ENCODE results near the gene ZC3H18. TPM values are rescaled to one million over a fixed set of nuclear protein-coding genes. Genes with fewer than 3 reads are reported as not detected.
"Not testable (repeated sequence)": the region's sequence is repeated elsewhere in the genome, so short reads cannot be mapped to it uniquely, and the experiment has no call there.

ZC3H18 gene
- total RNA-seq, 1 donor from 2014 or later, result 23.9 TPM

DNA sequence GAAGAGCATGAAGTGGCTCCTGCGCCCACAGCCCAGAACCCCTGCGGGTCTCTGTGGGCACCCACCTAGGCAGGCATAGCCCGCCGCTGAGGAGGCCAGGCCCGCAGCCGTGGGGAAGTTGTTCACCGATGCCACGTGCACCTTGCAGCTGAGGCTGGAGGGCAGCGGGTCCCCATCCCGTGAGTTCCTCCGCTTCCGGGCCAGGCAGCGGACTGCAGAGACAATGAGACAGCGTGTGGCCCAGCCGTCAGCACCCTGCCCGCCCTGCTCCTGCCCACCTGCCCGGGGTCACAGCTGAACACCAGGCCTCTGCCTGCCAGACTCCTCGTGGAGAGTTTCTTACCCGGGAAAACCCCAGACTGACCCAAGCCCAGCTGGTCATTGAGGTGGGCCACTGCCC is 87.2 kb downstream of the ZC3H18 start:
- intact Hi-C loops (cut with micrococcal nuclease), result no loop called here
- ATAC-seq (no peak), DNase-seq (no peak)

GRCh38 chr16:88658714-88659113 is 88.5 kb downstream of the ZC3H18 start:
- intact Hi-C loops (cut with micrococcal nuclease), result no loop called here
- no peak for ATAC-seq
- DNase-seq, result no peak

DNA sequence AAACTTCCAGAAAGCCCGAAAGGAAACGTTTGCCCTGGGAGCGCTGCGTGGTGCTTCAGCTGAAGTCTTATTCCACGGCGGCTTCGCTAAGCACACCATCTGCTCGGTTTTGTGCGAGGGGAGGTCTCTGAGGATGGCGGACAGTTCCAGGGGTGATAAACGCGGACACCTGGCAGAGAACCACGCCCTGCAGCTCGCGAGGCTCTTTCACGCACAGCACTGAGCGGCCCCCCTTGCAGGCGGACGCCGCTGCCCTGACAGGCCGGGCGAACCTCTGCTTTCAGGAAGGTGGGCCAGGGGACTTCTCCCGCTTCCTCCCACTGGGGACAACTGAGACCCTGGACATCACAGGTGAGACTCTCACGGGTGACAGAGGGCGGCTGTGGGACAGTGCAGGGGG is 89.0 kb downstream of the ZC3H18 start:
- intact Hi-C loops (cut with micrococcal nuclease), result no loop called here
- DNase-seq (no peak), ATAC-seq (no peak)

- no peak for ATAC-seq
- no peak for DNase-seq
- intact Hi-C loops (cut with micrococcal nuclease), result no loop called here
Observed at GRCh38 chr16:88661468-88661867, 91.3 kb downstream of the ZC3H18 start.

- no peak for DNase-seq
- intact Hi-C loops (cut with micrococcal nuclease), result no loop called here
- ATAC-seq, result no peak
Observed at GRCh38 chr16:88662222-88662842, 92.1 kb downstream of the ZC3H18 start.

DNA sequence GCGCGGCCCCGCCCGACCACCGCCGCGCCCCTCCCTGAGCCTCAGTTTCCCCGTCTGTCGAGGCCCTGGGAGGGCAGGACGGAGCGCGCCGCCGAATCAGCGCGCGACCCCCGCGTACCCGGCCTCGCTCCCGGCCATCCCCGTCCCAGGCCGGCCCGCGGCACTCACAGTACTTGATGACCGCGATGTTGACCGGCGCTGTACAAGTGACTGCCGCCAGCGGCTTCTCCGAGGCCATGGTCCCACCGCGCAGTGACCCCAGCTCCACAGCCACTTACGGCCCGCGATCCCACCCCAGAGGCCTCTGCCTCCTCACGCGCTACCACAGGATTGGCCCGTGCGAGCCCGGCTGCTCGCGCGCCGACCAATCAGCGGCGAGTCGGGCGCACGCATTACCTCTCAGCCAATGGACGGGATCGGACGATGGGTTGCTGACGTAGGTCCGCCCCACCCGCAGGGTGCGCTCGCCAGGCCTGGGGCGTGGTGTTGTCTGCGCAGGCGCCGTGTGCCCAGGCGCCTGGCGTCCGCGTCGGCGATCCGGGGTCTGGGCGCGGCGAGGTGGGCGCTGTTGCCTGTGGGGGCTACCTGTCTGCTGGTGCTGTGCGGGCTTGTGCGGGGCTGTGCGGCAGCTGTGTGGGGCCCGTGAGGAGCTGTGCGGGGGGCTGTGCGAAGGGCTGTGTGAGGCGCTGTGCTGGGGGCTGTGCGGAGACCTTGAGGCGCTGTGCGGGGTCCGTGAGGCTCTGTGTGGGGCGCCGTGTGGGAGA is 92.8 kb downstream of the ZC3H18 start, which contains the start of gene MVD:
MVD (minus strand) TSS at position 249 of the 764 bp plus-strand sequence; CDS start at position 238, 11 bp downstream.
- intact Hi-C loops (cut with micrococcal nuclease), result no loop called here
- ATAC-seq (peak; percentile 98), DNase-seq (peak; percentile 99)

DNA sequence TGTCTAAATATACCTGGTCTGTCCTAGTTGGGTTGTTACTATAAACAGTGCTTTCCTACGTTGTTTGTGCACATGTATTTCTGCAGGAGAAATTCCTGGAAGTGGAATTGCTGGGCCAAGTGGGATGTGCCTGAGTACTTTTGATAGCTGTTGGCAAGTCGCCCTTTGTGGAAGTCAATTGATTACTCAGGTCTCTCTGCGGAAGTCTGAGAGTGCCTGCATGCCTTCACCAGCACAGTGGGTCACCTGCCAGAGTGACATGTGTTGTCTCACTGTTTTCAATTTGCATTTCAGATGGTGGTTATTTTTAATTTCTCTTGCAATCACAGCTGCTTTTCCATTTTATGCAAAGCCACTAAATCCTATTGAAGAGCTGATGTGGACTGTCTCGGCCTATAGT is 94.9 kb downstream of the ZC3H18 start:
- ATAC-seq (peak; percentile 6), DNase-seq (no peak)
- intact Hi-C loops (cut with micrococcal nuclease), result no loop called here

- ATAC-seq (no peak), DNase-seq (no peak)
- intact Hi-C loops (cut with micrococcal nuclease), result no loop called here
Observed at GRCh38 chr16:88665570-88665969, 95.4 kb downstream of the ZC3H18 start.

GRCh38 chr16:88667461-88667860 is 97.3 kb downstream of the ZC3H18 start:
- ATAC-seq (no peak), DNase-seq (no peak)
- intact Hi-C loops (cut with micrococcal nuclease), result no loop called here

DNA sequence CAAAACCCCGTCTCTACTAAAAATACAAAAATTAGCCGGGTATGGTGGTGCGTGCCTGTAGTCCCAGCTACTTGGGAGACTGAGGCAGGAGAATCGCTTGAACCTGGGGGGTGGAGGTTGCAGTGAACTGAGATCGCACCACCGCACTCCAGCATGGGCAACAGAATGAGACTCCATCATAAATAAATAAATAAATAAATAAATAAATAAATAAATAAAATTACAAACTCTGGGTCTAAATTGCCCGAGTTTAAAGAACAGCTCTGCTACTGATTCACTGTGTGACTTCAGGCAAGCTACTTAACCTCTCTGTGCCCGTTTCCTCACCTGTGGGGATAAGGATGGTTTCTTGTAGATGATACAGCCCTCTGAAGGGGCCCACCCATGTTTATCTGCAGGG is 99.3 kb downstream of the ZC3H18 start:
- DNase-seq; ATAC-seq; intact Hi-C loops (cut with micrococcal nuclease): not testable (repeated sequence)

DNA sequence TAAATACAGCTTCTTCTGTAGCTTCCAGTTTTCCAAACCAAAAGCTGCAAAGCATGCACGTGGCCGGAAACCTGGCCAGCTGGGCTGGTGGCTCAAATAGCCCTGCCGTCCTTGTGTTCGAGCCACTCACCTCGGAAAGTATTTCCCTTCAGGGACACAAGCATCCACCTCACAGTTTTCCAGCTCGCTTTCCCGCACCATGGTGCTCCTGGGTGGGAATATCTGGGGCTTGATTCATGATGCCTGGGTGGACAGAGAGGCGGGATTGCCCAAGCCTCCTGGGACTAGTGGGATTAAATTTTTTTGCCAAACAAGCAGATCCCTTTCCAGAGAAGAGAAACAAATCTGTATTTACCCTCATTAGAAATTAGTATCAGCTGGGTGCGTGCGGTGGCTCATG is 99.8 kb downstream of the ZC3H18 start:
- ATAC-seq (no peak), DNase-seq (no peak)
- intact Hi-C loops (cut with micrococcal nuclease), result no loop called here

DNA sequence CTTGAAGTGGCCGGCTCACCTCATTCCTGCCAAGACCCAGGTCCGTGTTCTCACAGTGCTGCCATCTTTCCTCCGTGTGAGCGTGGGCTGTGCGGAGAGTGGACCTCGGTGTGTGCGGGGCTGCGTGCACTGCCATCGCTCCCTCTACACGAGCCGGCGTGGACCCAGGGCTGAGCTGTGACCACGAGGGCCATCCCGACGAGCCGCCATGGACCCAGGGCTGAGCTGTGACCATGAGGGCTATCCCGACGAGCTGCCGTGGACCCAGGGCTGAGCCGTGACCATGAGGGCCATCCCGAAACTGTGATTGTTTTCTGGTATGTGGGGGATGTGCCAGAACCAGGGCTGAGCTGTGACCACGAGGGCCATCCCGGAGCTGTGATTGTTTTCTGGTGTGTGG is 101.6 kb downstream of the ZC3H18 start:
- ATAC-seq (peak; percentile 19), DNase-seq (no peak)
- intact Hi-C loops (cut with micrococcal nuclease), result no loop called here

- no peak for DNase-seq
- ATAC-seq, result peak; percentile 36
- intact Hi-C loops (cut with micrococcal nuclease), result no loop called here
Observed at GRCh38 chr16:88672776-88673175, 102.6 kb downstream of the ZC3H18 start.

- DNase-seq, result peak; percentile 75
- intact Hi-C loops (cut with micrococcal nuclease), result no loop called here
Observed at GRCh38 chr16:88673716-88674379, 103.6 kb downstream of the ZC3H18 start.

GRCh38 chr16:88676502-88677242 is 106.5 kb downstream of the ZC3H18 start:
- DNase-seq, result no peak
- ATAC-seq, result no peak
- intact Hi-C loops (cut with micrococcal nuclease), result no loop called here

More at GRCh38 chr16:88673716-88674379, 103.6 kb downstream of the ZC3H18 start:
- ATAC-seq, result peak; percentile 89

GRCh38 chr16:88677721-88678120 is 107.5 kb downstream of the ZC3H18 start:
- ATAC-seq (no peak), DNase-seq (no peak)
- intact Hi-C loops (cut with micrococcal nuclease), result no loop called here

DNA sequence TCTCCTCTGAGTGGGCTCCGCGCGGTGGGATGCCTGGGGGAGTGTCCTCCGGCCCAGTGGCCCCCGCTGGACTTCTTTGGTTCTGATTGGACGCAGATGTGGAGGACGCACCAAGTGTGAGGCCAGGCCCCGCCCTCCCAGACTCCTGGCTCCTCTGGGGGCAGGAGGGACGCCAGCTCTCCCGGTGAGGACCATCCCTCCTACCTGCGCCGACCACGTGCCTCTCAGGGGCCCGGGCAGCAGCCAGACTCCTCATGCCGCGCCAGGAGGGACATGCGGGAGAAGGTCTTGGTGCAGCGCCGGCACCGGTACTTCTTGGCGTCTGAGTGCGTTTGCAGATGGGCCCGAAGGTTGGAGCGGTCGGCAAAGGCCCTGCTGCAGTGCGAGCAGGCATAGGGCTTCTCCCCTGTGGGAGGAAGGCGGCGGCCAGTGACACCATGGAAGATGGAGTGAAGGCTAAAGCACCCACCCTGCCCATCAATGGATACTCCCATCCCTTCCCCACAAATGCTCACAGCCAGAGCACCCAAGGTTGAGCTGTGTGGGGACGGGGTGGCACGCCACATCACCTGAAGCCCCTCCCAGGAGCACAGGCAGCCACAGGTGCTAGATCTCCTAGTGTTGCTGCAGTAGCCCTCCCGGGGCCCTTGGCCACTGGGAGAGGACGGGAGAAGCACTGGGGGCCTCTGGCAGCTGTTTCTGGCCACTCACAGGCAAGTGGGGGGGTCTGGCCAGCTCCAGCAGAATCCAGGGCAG is 108.2 kb downstream of the ZC3H18 start:
- ATAC-seq (no peak), DNase-seq (no peak)
- intact Hi-C loops (cut with micrococcal nuclease), result no loop called here

GRCh38 chr16:88680554-88681083 is 110.4 kb downstream of the ZC3H18 start:
- ATAC-seq (no peak), DNase-seq (no peak)
- intact Hi-C loops (cut with micrococcal nuclease), result no loop called here

Measured in left ventricle myocardium superior (tissue), 1 donor.